Measurements from ENCODE around the gene TSHZ2.

GRCh38 chr20:53127027-53127426, 154.9 kb downstream of the TSHZ2 start:
- TF ChIP-seq CTCF (IDR thresholded peaks at IDR 0.05; ENCODE audit: poor library complexity, severe bottlenecking) (no peak), EP300 (conservative IDR thresholded peaks at IDR 0.05; ENCODE audit: poor library complexity, severe bottlenecking) (no peak)
